NCI-H526 (cell line): ENCODE results near the gene ALOX12.
"Not testable (repeated sequence)": the region's sequence is repeated elsewhere in the genome, so short reads cannot be mapped to it uniquely, and the experiment has no call there.

Experiments
- DNase-seq, 2 experiments: peaks; one replicate each; lab custom pipeline; 2025; lab: John Stamatoyannopoulos, UW

ALOX12 gene, protein sequence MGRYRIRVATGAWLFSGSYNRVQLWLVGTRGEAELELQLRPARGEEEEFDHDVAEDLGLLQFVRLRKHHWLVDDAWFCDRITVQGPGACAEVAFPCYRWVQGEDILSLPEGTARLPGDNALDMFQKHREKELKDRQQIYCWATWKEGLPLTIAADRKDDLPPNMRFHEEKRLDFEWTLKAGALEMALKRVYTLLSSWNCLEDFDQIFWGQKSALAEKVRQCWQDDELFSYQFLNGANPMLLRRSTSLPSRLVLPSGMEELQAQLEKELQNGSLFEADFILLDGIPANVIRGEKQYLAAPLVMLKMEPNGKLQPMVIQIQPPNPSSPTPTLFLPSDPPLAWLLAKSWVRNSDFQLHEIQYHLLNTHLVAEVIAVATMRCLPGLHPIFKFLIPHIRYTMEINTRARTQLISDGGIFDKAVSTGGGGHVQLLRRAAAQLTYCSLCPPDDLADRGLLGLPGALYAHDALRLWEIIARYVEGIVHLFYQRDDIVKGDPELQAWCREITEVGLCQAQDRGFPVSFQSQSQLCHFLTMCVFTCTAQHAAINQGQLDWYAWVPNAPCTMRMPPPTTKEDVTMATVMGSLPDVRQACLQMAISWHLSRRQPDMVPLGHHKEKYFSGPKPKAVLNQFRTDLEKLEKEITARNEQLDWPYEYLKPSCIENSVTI

DNA sequence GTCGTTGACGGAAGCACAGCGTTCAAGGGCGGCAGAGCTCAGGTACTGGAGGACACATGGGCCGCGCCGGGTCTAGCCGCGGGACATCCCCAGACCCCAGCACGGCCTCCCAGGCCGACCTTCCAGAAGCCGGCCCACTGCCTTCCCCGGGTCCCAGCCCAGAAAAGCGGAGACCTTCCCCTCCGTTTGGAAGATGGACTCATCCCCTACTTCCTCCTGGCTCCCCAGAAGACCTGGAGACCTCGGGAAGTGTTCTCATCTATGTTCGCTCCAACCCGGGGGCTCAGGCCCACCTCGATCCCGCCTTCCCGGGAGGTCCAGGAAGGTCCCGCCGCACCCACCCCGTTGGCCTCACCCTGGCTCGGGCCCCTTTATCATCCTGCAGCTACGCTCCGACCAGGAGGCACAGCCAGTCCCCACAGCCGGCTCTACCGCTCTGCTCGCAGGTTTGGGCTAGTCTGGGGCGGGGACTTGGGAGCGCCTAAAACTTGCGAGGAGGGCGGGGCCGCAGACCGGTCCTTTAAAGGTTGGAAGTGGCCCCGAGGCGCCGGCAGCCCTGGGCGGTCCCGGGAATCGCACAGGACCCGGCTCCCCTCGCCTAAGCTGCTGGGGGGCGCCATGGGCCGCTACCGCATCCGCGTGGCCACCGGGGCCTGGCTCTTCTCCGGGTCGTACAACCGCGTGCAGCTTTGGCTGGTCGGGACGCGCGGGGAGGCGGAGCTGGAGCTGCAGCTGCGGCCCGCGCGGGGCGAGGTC, at the start of gene ALOX12:
Gene ALOX12, plus strand, starts transcription at position 550 of the 756 bp plus-strand sequence. Its CDS starts 69 bp downstream, at position 619.
- no peak for DNase-seq

DNA sequence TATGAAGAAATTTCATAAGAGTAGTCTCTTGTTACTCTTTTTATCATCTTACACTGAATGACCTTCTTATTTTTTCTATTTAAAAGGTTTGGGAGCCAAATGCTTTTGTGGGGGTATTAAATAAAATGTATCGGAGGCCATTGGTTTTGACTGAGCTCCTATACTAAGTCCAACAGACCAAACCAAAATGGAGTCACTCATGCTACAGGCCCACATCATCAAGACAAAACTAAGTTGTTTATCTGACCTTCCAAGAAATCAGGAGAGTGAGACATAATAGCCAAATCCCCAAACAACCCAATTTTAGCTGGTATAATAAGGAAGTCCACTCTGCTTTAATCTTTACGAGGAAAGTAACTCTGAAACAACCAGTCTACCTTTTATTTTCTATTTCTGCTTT, 48.1 kb upstream of the ALOX12 start:
- no peak for DNase-seq

DNA sequence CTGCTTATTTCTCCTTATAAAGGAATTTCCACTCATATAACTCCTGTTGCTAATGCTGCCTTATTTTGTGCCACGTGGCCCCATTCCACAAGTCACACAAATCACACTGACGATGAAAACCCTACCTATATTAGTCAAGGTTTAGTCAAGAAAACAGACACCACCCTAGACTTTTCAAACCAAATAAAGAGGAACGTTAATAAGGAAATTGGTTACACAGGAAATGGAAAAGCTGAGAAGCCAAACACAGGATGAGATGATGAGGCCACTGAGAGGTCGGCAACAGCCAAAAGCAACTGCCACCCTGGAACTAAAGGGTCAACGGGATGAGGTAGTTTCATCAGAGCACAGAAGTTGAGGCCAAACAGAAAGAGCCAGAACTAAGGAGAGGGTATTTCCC, 47.3 kb upstream of the ALOX12 start:
- DNase-seq, result no peak

DNA sequence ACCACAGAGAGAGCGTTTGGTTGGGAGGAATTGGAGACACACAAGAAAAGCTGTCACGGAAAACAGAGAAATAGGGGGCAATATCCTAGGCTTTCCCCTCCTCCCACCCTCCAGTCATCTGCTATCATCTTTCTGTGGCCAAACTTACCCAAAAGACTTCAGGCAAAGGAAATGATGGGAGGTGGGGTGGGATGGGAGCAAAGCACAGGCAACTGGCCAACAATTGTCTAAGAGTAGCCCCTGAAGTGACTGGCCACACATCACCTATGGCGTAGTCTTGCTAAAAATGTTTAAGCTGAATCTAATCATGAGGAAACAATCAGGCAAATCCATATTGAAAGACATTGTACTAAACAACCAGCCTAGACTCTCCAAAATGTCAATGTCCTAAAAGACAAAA, 46.9 kb upstream of the ALOX12 start:
- no peak for DNase-seq

DNA sequence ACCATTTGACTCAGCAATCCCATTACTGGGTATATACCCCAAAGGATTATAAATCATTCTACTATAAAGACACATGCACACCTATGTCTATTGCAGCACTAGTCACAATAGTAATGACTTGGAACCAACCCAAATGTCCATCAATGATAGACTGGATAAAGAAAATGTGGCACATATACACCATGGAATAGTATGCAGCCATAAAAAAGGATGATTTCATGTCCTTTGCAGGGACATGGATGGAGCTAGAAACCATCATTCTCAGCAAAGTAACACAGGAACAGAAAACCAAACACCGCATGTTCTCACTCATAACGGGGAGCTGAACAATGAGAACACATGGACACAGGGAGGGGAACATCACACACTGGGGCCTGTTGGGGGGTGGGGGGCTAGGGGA, 44.9 kb upstream of the ALOX12 start:
- not testable (repeated sequence) for DNase-seq

DNA sequence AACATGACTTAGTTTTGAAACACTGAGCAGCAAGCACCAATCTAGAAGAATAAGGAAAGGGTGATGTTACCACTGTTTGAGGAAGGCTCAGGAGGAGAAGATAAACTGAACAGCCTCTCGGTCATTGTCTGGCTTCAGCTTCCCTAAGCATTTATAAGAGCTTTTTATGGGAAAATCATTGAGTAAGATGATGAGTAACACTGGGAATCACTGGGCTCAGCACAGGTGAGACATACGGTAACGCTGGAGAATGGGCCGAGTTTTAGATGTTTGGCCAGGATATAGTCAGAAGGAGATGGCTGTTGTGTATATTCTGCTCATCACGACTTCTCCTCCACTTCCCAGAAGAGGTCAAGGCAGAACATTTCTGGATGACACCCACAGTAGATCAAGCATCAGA, 42.2 kb upstream of the ALOX12 start:
- no peak for DNase-seq

DNA sequence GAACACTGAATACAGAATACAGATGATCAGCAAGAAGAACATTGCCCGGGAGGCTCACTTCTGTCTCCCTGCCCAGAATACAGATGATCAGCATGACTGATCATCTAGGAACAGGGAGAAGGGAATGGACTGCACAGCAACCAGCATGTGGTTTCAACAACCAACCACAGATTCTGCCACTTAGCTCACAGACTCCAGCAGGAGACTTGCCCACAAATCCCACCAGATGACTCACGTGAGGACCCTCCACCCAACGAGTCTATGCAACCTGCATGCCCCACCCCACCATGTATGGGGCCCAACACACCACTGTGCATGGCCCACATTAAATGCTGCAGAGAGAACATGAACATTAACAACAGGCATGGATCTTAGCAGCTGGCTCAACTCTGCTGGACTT, 36.1 kb upstream of the ALOX12 start:
- DNase-seq, result no peak

DNA sequence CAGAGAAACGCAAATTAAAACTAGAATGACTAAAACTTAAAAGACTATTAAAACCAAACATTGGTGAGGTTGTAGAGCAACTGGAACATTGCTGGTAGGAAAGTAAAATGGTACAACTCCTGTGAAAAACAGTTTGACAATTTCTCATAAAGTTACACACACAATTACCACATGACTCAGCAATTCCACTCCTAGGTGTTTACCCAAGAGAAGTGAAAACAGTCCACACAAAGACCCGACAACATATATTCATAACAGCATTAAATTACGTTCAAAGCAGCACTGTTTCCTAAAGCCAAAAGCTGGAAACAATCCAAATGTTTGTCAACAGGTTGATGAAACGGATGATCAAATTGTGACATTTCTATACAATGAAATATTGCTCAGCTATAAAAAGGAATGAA, 26.5 kb upstream of the ALOX12 start:
- no peak for DNase-seq

DNA sequence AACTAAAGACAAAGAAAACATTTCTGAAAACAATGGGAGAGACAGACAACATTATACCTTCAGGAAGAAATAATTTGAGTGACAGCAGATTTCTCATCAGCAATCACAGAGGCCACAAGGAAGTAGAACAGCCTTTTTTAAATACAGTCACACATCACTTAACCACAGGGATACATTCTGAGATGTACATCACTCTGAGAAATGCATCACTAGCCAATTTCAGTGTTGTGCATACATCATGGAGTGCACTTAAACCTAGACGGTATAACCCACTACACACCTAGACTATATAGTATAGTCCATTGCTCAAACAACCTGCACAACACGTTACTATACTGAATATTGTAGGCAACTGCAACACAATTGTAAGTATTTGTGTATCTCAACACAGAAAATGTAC, 24.9 kb upstream of the ALOX12 start:
- DNase-seq, result no peak

DNA sequence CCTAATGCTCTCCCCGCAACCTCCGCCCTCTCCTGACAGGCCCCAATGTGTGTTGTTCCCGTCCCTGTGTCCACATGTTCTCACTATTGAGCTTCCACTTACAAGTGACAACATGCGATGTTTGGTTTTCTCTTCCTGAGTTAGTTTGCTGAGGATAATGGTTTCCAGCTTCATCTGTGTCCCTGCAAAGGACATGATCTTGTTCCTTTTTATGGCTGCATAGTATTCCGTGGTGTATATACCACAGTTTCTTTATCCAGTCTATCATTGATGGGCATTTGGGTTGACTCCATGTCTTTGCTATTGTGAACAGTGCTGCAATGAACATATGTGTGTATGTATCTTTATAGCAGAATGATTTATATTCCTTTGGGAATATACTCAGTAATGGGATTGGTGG, 16.4 kb upstream of the ALOX12 start:
- DNase-seq, result not testable (repeated sequence)

DNA sequence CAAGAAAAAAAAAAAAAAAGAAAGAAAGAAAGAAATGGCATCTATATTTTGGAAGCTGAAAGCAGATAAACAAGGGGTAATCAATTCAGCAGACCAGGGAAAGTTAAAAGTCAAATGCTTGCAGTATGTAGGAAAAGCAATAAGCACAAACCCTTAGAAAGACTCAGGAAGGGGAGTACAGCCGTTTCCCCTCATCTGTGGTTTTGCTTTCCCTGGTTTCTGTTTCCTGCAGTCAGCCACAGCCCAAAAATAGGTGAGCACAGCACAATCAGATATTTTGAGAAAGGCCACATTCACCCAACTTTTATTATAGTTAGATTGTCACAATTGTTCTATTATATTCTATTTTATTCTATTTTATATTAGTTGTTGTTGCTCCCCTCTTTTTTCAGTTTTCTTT, 14.4 kb upstream of the ALOX12 start:
- no peak for DNase-seq

DNA sequence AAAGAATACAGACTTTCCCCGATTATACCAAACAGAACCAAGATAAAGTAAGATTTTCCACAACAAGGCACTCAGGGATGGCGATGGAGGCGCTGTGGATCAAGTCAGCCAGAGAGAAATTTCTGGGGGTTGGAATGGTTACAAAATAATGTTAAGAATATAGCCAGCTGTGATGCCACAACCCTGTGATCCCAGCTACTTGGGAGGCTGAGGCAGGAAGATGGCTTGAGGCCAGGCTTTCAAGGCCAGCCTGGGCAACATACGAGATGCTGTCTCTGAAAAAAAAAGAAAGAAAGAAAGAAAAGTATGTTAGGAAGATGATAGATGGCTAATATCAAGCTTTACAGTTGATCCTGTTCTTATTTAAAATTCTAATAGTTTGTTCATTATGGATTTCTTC, 10.6 kb upstream of the ALOX12 start:
- no peak for DNase-seq

DNA sequence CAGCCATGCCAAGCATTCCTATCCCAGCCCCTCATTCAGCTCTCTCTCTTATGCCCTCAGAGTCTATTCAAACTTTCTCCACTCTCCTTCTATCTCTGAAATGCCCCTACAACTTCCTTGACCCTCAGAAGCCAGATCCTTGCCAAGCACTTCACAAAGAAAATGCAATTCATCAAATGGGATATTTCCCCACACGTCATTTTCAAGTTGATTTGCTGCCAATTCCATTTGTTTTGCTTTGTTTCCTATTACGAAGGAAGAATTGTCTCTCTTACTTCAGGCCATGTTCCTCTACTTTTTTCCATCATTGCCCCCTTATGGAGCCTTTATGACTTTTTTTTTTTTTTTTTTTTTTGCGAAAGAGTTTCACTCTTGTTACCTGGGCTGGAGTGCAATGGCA, 9.2 kb upstream of the ALOX12 start:
- no peak for DNase-seq

DNA sequence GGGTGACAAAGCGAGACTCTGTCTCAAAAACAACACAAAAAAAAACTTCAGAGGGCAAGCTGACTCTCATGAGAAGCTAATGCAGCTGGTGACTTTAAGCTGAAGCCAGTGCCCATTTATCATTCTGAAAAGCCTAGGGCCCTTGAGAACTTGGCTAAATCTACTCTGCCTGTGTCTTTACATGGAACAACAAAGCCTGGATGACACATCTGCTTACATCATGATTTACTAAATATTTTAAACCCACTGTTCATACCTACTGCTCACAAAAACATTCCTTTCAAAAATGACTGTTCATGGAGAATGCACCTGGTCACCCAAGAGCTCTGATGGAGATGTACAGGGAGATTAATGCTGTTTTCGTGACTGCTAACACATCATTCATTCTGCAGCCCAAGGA, 6.1 kb upstream of the ALOX12 start:
- DNase-seq, result no peak

DNA sequence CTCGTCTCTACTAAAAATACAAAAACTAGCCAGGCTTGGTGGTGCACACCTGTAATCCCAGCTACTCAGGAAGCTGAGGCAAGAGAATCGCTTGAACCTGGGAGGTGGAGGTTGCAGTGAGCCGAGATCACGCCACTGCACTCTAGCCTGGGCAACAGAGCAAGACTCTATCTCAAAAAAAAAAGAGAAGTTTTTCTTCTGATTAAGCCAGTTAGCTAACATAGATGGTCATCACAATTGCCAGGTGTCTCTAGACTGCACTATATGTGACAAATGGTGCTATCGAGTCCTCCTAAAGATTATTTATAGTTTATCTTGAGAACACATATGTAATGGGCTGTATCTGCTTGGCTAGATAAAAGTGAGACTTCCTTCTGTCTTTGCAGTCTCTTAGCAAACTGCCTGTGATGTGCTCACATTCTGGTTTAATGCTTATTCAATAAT, 2.2 kb upstream of the ALOX12 start:
- DNase-seq, result not testable (repeated sequence)

DNA sequence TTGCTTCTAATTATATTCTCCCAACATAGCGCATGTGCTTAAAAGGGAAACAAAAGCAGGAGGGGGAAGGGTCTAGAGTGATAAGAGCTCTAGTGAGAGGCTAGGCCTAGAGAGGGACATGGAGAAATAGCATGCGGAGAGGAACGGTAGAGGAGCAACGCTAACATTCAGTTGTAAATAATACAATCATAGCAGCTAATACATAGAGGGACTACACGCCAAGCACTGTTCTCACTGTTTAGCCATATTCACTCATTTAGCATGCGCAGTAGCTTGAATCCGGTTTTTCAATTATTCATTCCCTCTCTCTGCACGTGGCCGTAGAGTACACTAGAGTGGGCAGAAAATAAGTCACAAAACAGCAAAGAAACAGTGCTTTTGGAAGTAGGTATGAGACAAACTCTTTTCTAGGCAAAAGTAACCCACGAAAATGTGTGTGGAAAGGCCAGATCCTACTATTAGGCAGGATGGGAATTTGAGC, 1.7 kb upstream of the ALOX12 start:
- no peak for DNase-seq

DNA sequence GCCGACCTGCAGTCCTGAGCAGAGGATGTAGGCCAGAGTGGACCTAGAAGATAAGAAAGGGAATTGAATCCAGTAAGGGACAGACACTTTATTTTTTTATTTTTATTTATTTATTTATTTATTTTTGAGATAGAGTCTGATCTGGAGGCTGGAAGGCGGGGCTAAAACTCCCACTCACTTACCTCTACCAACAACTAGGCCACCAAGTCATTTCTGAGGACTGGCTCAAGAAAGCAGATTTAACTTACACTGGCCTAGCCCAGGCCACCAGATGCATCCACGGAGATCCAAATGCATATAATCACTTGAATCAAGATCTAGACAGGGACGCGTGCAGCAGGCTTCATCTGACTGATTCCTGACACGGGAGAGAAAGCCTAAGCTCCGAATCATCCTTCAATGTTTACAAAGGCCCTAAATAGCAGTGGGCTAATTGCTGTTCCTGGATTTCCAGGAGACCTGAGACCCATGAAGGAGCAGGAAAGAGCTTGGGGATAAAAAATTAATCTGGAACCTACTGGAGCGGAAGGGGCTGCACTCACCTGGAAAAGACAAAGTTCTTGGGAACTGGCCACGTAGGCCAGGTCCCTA, 1.1 kb upstream of the ALOX12 start:
- no peak for DNase-seq

DNA sequence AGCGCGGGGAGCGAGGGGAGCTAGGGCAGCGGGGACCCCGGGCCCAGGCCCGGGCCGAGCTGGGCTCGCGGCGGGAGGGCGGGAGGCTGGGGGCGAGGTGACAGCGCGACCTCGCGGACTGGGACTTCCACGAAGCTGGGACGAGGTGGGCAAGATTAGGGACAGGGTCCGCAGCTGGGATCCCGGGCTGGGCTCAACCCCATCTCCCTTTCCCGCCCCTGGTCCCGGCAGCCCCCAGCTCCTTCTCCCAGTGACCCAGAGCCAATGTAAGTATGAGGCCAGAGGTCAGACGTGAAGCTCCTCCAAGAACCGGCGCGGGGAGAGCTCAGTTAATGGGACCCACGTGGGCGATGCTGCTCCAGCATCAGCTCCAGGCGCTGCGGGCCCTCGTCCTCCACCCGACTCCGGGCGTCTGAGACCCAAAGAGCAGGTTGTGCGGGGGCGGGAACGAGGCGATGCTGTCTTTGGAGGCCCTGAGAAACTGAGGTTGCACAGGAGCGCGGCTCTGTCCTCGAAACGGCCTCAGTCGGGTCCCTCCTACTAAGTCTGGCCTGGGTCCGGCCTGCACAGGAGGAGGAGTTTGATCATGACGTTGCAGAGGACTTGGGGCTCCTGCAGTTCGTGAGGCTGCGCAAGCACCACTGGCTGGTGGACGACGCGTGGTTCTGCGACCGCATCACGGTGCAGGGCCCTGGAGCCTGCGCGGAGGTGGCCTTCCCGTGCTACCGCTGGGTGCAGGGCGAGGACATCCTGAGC, 585 bp downstream of the ALOX12 start:
- no peak for DNase-seq

DNA sequence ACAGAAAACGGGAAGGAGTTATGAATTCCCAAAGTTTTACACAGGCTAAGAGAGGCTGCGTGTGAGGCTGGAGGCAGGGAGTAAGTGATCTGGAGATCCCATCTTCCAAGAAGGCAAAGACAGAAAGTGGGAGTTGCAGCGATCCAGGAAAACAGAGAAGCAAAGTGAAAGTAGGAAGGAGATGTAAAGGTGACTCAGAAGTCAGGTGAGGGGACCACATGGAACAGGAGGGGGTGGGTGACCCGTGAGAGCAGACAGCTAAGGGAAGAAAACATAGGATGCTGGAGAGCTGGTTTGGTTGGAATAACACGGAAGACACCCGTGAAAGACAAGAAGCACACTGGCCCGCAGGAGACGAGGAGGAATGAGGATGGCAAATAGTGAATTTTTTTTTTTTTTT, 1.3 kb downstream of the ALOX12 start:
- no peak for DNase-seq

DNA sequence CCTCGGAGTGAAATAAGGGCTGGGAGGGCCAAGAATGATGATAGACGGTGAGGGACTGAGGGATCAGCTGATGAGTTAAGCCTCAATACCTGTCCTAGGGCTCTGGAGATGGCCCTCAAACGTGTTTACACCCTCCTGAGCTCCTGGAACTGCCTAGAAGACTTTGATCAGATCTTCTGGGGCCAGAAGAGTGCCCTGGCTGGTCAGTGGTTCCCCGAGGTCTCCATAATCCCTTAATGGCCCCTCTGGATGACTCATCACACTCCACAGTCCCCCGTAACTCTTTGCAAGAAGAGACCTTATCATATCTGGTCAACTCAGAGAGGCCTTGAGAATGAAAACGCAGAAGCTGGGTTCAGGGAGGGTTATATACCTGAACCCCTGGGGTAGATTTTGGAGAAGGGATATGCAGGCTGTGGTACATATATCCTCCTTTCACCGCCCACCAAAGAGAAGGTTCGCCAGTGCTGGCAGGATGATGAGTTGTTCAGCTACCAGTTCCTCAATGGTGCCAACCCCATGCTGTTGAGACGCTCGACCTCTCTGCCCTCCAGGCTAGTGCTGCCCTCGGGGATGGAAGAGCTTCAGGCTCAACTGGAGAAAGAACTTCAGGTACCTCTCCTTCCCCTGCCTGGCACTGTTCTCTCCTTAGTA, 3.1 kb downstream of the ALOX12 start:
- DNase-seq, result no peak
